ENCODE data around the gene SUSD4.

The SUSD4 gene

DNA sequence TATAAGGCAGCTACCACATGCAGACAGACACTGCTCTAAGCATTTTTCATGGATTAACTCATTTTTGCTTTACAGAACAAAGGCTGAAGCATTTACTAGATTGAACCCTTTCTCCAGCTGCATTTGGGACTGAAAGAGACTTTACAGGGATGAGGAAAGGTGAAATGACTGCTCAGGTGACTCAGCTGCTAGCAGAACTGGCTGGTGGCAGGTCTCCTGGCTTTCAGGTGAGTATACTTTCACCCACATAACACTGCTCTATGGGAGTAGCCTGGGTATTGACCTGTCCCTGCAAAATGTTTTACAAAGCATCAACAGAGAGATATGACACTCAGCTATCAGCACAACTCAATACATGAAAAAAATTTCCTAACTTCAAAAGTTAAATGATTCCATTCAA, 26.6 kb upstream of the SUSD4 start:
- Mint-ChIP-seq H3K9me3 (ENCODE audit: low read depth) (no peaks in the 10 kb centered on the region), H3K36me3 (no peaks in the 10 kb centered on the region), H3K27me3 (peaks cover 17% of the 10 kb centered on the region), H3K4me1 (ENCODE audit: low read depth) (no peaks in the 10 kb centered on the region), H3K4me3 (no peak overlapping the region), H3K27ac (no peak overlapping the region)

DNA sequence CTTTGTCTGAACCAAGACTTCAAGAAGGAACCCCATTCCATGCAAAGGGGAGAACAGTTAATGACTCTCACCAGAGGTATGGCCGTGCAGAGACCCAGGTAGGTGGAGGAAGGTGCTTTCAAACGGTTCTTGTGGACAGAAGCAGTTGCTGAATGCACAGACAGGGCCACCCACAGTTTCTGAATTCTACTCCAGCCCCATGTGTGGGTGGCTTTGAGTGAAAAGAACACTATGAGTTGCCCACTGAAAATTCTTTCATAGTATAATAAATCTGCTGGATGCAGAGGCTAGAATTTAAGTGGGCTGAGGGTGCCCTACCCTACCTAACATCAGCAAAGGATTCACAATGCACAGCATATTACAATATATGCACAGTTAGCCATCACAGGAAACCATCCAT, 22.0 kb upstream of the SUSD4 start:
- H3K9me3 Mint-ChIP-seq (ENCODE audit: low read depth) = no peaks in the 10 kb centered on the region
- peaks cover 4% of the 10 kb centered on the region for H3K27me3 Mint-ChIP-seq
- H3K4me3 Mint-ChIP-seq = no peak overlapping the region
- no peaks in the 10 kb centered on the region for H3K36me3 Mint-ChIP-seq
- no peak overlapping the region for H3K27ac Mint-ChIP-seq
- no peaks in the 10 kb centered on the region for H3K4me1 Mint-ChIP-seq (ENCODE audit: low read depth)

DNA sequence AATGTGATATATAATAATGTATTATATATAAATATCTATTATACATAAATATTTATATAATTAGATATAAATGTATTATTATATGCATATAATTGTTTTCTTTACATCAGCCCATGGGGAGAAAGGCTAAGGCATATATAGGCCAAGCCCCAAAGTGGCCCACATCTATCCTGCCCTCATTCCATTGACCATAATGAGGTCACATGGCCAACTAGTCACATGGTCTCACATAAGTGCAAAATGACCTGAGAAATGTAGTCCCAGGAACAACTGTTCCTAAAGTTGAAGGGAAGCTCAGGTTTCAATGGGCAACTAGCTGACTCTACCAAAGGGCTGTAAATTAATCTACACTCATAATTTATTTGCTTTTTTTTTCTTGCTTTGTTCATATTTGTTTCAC, 14.8 kb upstream of the SUSD4 start:
- H3K4me3 Mint-ChIP-seq = no peak overlapping the region
- H3K27ac Mint-ChIP-seq = no peak overlapping the region
- no peaks in the 10 kb centered on the region for H3K4me1 Mint-ChIP-seq (ENCODE audit: low read depth)
- peaks cover 9% of the 10 kb centered on the region for H3K27me3 Mint-ChIP-seq
- peaks cover 3% of the 10 kb centered on the region for H3K36me3 Mint-ChIP-seq
- peaks cover 8% of the 10 kb centered on the region for H3K9me3 Mint-ChIP-seq (ENCODE audit: low read depth)

DNA sequence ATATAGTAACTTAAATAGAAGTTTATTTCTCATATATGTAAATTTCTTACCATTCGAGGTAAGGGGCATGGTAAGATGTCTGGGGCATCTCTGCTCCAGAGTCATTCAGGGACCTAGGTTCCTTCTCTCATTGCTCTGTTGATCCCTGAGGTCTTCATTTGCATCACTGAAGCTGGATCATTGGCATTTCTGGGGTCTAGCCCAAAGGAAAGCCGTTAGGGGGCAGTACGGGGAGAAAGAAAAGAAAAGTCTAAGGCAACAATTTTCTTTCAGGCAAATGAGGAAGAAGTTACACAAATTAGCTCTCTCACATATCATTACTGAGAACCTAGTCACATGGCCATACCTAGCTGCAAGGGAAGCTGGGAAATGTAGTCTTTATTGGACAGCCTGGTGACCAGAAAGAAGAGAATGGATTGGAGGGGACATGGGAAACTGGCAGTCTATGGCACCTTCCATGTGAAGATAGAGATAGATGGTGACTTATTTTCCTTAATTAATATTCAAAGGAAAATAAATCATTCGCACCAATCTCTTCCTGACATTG, 10.2 kb upstream of the SUSD4 start:
- Mint-ChIP-seq H3K4me1 (ENCODE audit: low read depth) (no peaks in the 10 kb centered on the region), H3K4me3 (no peak overlapping the region), H3K27me3 (peaks cover 10% of the 10 kb centered on the region), H3K36me3 (peaks cover 6% of the 10 kb centered on the region), H3K9me3 (ENCODE audit: low read depth) (peaks cover 8% of the 10 kb centered on the region), H3K27ac (no peak overlapping the region)

DNA sequence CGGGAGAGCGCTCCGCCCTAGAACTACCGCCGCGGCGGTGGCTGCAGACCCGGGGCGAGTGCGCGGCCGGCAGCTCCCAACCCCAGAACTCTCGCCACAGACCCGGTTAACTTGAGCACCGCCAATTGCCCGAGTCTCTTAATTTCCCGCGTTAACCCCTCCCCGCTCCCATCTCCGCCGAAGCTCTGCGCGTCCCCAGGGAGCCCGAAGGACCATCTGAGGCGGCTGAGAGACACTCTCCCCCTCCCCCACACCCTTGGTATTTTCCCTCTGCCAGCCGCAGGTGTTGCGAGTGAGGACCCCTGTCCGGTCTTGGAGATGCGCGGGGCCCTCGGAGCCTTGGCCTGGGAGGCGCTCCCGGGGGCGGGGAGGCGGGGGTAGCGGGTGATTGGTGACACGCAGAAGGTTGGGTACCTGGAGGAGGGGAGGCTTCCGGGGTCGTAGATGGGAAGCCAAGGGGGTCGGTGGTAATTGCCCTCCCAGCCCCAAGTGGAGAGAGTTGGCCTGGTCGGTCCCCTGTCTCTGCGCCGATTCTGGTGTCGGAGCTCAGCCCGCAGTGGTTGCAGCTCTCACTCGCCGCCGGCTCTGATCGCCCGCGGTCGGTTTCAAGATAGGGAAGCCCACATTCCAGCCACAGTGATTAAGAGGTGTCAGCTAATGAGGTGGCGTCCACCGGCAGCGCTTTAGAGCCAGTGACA, 858 bp upstream of the SUSD4 start:
- Mint-ChIP-seq H3K4me3 (peak overlapping the region; percentile 81), H3K4me1 (ENCODE audit: low read depth) (peaks cover 16% of the 10 kb centered on the region), H3K27ac (no peak overlapping the region), H3K9me3 (ENCODE audit: low read depth) (no peaks in the 10 kb centered on the region), H3K36me3 (no peaks in the 10 kb centered on the region), H3K27me3 (no peaks in the 10 kb centered on the region)

- Mint-ChIP-seq H3K4me3 (peak overlapping the region; percentile 86), H3K36me3 (no peaks in the 10 kb centered on the region), H3K9me3 (ENCODE audit: low read depth) (no peaks in the 10 kb centered on the region), H3K27ac (no peak overlapping the region), H3K27me3 (no peaks in the 10 kb centered on the region), H3K4me1 (ENCODE audit: low read depth) (peaks cover 16% of the 10 kb centered on the region)
Observed at GRCh38 chr1:223363057-223363855, 720 bp downstream of the SUSD4 start.

GRCh38 chr1:223358826-223359225, 5.2 kb downstream of the SUSD4 start:
- Mint-ChIP-seq H3K27me3 (no peaks in the 10 kb centered on the region), H3K4me1 (ENCODE audit: low read depth) (peaks cover 16% of the 10 kb centered on the region), H3K9me3 (ENCODE audit: low read depth) (no peaks in the 10 kb centered on the region), H3K36me3 (no peaks in the 10 kb centered on the region), H3K4me3 (no peak overlapping the region), H3K27ac (no peak overlapping the region)

GRCh38 chr1:223355699-223356098, 8.3 kb downstream of the SUSD4 start:
- no peaks in the 10 kb centered on the region for H3K27me3 Mint-ChIP-seq
- H3K27ac Mint-ChIP-seq = no peak overlapping the region

GRCh38 chr1:223353939-223354338, 10.0 kb downstream of the SUSD4 start:
- Mint-ChIP-seq H3K4me1 (ENCODE audit: low read depth) (peaks cover 2% of the 10 kb centered on the region), H3K4me3 (no peak overlapping the region), H3K9me3 (ENCODE audit: low read depth) (no peaks in the 10 kb centered on the region), H3K36me3 (no peaks in the 10 kb centered on the region), H3K27me3 (no peaks in the 10 kb centered on the region), H3K27ac (no peak overlapping the region)

More at GRCh38 chr1:223355699-223356098, 8.3 kb downstream of the SUSD4 start:
- H3K4me1 Mint-ChIP-seq (ENCODE audit: low read depth) = no peaks in the 10 kb centered on the region
- H3K4me3 Mint-ChIP-seq = no peak overlapping the region
- no peaks in the 10 kb centered on the region for H3K36me3 Mint-ChIP-seq
- H3K9me3 Mint-ChIP-seq (ENCODE audit: low read depth) = no peaks in the 10 kb centered on the region

- Mint-ChIP-seq H3K4me1 (ENCODE audit: low read depth) (peaks cover 3% of the 10 kb centered on the region), H3K36me3 (no peaks in the 10 kb centered on the region), H3K27ac (no peak overlapping the region), H3K9me3 (ENCODE audit: low read depth) (no peaks in the 10 kb centered on the region), H3K4me3 (no peak overlapping the region), H3K27me3 (no peaks in the 10 kb centered on the region)
Observed at GRCh38 chr1:223352944-223353343, 11.0 kb downstream of the SUSD4 start.

DNA sequence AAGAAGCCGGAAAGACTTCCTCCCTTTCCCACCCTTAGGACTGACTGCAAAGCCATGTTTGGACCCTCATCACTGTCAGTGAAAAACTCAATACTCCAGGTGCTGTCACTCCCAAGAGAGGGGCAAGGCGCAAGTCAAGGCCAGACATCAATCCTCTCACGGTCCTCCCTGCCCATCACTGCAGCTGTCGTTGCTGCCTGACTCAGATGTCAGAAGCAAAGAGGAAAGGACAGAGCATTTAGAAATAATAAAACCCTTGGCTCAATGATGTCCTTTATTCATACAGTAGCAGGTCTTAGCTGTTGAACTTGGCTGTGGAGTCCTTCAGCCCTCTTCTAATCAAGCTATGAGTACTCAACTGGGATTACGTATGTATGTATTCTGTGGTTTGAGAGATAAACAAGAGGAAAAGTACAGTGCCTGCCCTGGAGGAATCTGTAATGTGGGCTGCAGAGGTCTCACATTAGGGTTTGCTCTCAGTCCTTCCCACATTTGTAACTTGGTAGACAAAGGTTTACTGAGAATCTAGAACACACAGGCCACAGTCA, 13.5 kb downstream of the SUSD4 start:
- Mint-ChIP-seq H3K36me3 (no peaks in the 10 kb centered on the region), H3K4me3 (no peak overlapping the region), H3K9me3 (ENCODE audit: low read depth) (no peaks in the 10 kb centered on the region), H3K27me3 (no peaks in the 10 kb centered on the region), H3K4me1 (ENCODE audit: low read depth) (peaks cover 3% of the 10 kb centered on the region), H3K27ac (no peak overlapping the region)

DNA sequence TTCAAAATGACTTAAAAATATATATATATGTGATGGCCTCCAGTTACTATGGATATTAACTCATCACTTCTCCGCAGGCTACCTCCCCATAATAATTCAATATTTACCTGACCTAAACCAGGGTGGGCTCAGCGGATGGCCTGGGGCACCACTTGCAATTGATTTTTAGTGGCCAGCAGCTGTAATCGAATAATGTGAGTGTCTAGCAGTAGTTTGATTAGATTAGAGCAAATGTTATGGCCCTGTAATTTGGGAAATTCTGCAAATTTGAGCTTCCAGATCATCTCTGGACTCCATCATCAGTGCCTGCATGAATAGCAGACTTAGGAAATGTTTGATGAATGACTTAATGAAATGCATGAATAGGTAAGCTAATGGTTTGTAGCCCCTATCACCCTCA, 14.7 kb downstream of the SUSD4 start:
- H3K4me3 Mint-ChIP-seq = no peak overlapping the region
- no peaks in the 10 kb centered on the region for H3K27me3 Mint-ChIP-seq
- no peak overlapping the region for H3K27ac Mint-ChIP-seq
- no peaks in the 10 kb centered on the region for H3K9me3 Mint-ChIP-seq (ENCODE audit: low read depth)
- no peaks in the 10 kb centered on the region for H3K36me3 Mint-ChIP-seq
- H3K4me1 Mint-ChIP-seq (ENCODE audit: low read depth) = peaks cover 3% of the 10 kb centered on the region

DNA sequence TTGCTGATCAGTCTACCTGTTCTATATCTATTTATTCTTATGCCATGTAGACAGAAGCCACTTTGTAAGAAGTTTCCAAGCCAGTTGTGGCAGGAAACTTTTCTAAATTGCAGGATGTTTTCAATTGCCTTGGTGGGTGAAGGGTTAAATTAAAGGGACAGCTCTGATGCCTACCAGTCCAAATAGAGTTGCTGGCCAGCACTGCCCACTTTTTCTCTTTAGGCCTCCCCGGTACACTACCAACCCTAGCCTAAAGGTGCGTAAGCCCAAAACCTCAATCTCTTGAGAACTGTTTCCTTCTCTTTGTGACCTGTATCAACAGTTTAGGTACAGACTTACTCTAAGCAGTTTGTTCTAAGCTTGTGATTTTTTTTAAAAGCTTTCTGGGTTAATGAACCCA, 15.5 kb downstream of the SUSD4 start:
- H3K4me3 Mint-ChIP-seq = no peak overlapping the region

DNA sequence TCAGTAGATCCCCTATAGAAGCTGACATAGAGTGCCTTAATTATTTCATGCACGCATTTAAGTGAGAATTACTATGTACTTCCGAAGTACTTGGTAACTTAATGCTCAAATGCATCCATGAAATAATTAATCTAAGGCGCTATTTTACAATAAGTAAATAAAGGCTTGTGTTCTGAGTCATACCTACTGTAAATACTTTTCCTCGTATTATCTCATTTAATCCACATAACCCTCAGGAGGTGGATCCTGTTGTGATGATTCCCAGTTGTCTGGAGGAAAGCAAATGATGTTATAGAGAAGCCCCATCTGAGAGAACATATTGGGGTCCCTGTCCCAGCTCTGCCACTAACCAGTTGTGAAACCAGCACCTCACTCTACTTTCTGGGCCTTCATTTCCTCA, 16.4 kb downstream of the SUSD4 start:
- H3K36me3 Mint-ChIP-seq = no peaks in the 10 kb centered on the region
- no peaks in the 10 kb centered on the region for H3K27me3 Mint-ChIP-seq
- no peak overlapping the region for H3K27ac Mint-ChIP-seq
- H3K9me3 Mint-ChIP-seq (ENCODE audit: low read depth) = no peaks in the 10 kb centered on the region
- no peak overlapping the region for H3K4me3 Mint-ChIP-seq
- peaks cover 3% of the 10 kb centered on the region for H3K4me1 Mint-ChIP-seq (ENCODE audit: low read depth)

More for the DNA sequence above, 15.5 kb downstream of the SUSD4 start:
- no peaks in the 10 kb centered on the region for H3K9me3 Mint-ChIP-seq (ENCODE audit: low read depth)
- no peaks in the 10 kb centered on the region for H3K36me3 Mint-ChIP-seq
- peaks cover 3% of the 10 kb centered on the region for H3K4me1 Mint-ChIP-seq (ENCODE audit: low read depth)
- no peaks in the 10 kb centered on the region for H3K27me3 Mint-ChIP-seq
- H3K27ac Mint-ChIP-seq = no peak overlapping the region

- no peaks in the 10 kb centered on the region for H3K9me3 Mint-ChIP-seq (ENCODE audit: low read depth)
- H3K4me3 Mint-ChIP-seq = no peak overlapping the region
- H3K36me3 Mint-ChIP-seq = peaks cover 2% of the 10 kb centered on the region
- no peak overlapping the region for H3K27ac Mint-ChIP-seq
- H3K27me3 Mint-ChIP-seq = no peaks in the 10 kb centered on the region
- peaks cover 3% of the 10 kb centered on the region for H3K4me1 Mint-ChIP-seq (ENCODE audit: low read depth)
Observed at GRCh38 chr1:223346311-223346710, 17.7 kb downstream of the SUSD4 start.
